Coronary artery (tissue), 2 donors: ENCODE data around the gene SCGB2B2.

Experiments
- DNase-seq: peaks from one replicate; pipeline ENCODE4 v3.0.0-alpha.2; 2017; ENCODE audit warnings: low spot score
- H3K27ac ChIP-seq, 2 donors: fragments of 200-600 bp; sonication (generic); one replicate each; pipeline ENCODE4 v1.5.1; 2016 to 2019
- H3K4me3 ChIP-seq: fragments of 200-600 bp; sonication (generic); 2 replicates; pipeline ENCODE4 v1.5.1; 2016; ENCODE audit warnings: mild to moderate bottlenecking, moderate library complexity
- TF ChIP-seq, protein P1 (sequence below): fragments of 200-600 bp; sonication (generic); IDR thresholded peaks from one replicate; pipeline ENCODE4 v1.5.1; 2019; ENCODE audit warnings: antibody characterized with exemption

SCGB2B2 gene

DNA sequence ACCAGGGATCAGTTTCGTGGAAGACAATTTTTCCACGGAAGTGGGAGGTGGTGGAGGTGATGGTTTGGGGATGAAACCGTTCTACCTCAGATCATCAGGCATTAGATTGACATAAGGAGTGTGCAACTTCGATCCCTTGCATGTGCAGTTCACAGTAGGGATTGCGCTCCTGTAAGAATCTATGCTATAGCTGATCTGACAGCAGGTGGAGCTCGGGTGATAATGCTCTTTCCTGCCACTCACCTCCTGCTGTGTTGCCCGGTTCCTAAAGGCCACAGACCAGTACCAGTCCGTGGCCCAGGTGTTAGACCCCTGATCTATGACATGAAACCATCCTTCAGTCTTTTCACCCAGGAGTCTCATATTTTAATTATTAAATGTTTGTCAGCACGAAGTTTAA is 4.5 kb upstream of the SCGB2B2 start:
- Histone ChIP-seq H3K4me3 (peak overlapping the region; percentile 36), H3K27ac (no peak overlapping the region)
- TF ChIP-seq, protein P1, sequence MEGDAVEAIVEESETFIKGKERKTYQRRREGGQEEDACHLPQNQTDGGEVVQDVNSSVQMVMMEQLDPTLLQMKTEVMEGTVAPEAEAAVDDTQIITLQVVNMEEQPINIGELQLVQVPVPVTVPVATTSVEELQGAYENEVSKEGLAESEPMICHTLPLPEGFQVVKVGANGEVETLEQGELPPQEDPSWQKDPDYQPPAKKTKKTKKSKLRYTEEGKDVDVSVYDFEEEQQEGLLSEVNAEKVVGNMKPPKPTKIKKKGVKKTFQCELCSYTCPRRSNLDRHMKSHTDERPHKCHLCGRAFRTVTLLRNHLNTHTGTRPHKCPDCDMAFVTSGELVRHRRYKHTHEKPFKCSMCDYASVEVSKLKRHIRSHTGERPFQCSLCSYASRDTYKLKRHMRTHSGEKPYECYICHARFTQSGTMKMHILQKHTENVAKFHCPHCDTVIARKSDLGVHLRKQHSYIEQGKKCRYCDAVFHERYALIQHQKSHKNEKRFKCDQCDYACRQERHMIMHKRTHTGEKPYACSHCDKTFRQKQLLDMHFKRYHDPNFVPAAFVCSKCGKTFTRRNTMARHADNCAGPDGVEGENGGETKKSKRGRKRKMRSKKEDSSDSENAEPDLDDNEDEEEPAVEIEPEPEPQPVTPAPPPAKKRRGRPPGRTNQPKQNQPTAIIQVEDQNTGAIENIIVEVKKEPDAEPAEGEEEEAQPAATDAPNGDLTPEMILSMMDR: no peak
- no peak for DNase-seq

DNA sequence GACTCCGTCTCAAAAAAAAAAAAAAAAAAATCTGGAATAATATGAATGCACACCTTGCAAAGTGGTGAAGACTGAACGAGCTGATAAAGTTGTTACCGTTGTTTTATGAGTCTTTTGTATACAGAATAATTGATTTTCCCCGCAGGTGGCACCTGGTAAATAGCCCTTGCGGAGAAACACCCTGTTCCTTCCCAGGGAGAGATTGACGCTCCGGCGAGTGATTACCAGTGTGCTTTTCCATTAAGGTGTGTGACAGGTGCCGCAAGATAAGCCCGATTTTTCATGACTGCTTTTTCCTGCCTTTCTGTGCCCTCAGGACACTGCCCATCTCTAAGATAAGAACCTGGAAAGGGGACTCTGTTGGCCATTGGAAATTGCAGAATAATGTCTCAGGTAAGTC is 1.5 kb upstream of the SCGB2B2 start:
- TF ChIP-seq, protein P1: no peak
- H3K27ac ChIP-seq: peak overlapping the region in 1 of 2 donors; percentile 96
- peak overlapping the region; percentile 98 for H3K4me3 ChIP-seq

DNA sequence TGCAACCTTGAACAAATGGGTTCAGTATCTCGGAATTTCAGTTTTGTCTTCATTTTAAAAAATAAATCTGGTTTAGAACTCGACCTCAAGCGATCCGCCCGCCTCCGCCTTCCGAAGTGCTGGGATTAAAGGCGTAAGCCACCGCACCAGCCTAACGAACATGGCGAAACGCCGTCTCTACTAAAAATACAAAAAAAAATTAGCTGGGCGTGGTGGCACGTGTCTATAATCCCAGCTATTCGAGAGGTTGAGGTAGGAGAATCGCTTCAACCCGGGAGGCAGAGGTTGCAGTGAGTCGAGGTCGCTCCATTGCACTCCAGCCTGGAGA is 1.1 kb upstream of the SCGB2B2 start:
- peak overlapping the region; percentile 98 for H3K4me3 ChIP-seq
- no peak for DNase-seq
- peak overlapping the region; percentile 96 to 99 for H3K27ac ChIP-seq
- TF ChIP-seq, protein P1: no peak

More for the DNA sequence above, 1.5 kb upstream of the SCGB2B2 start:
- no peak for DNase-seq

DNA sequence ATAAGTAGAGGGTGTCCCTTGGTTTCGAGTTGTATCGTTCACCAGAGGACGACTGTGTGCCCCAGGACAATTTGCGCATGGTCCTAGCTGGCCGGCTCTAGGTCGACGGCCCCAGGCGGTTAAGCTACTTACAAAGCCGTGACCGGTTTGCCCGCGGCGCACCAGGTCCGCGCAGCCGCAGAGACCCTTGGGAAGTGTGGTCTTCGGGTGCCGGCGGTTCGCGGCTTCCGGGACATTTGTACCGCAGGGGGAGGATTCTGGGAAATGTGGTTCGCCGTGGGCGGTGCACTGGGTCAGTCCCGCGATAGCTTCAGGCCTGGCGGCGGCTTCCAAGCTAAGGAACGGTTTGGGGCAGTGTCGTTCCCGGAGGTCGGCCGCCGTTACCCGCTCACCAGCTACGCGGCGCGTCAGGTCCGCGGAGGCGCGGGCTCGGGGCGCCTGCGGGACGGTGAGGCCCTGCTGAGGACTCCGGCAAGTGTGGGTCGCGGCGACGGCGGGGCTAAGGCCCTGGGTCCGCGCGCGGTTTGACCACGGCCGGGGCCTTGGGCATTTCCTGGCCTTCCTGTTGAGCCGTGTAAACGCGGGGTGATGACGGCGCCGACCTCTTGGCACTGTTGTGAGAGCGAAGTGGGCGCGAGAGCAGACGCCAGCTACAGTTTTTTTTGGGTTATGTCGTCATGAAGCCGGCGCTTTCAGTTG is 576 bp upstream of the SCGB2B2 start, which contains the start of gene ZNF302:
ZNF302 (plus strand) TSS at position 293 of the 699 bp plus-strand sequence. CDS start 1,127 bp downstream, outside the sequence.
- TF ChIP-seq, protein P1: no peak
- DNase-seq: peak; percentile 98
- H3K4me3 ChIP-seq: peak within 1 kb of the TSS; percentile 98

DNA sequence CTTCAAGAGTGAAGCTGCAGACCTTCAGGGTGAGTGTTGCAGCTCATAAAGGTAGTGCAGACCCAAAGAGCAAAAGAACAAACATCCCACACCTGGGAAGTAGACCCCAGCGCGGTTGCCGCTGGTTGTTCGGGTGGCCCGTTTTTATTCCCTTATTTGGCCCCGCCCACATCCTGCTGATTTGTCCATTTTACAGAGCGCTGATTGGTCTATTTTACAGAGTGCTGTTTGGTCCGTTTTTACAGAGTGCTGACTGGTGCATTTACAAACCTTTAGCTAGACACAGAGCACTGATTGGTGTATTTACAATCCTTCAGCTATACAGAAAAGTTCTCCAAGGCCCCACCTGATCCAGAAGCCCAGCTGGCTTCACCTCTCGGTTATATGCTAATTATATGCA is 1.0 kb downstream of the SCGB2B2 start:
- Histone ChIP-seq H3K4me3 (peak overlapping the region; percentile 98), H3K27ac (no peak overlapping the region)
- TF ChIP-seq, protein P1: no peak
- DNase-seq: no peak

More for the DNA sequence above, 576 bp upstream of the SCGB2B2 start, which contains the start of gene ZNF302:
- H3K27ac ChIP-seq: peak within 1 kb of the TSS; percentile 96 to 99

DNA sequence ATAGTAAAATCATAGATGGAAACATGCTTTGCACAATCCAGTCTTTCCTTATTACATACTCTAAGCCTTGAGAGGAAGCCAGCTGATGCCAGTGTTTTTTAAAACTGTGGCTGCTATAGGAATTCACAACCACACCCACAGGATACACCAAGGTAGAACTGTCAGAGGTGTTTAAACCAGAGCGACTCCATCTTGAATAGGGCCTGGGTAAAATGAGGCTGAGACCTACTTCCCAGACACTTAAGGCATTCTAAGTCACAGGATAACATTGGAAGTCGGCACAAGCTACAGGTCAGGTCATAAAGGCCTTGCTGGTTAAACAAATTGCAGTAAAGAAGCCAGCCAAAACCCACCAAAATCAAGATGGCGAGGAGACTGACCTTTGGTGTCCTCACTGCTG is 1.7 kb downstream of the SCGB2B2 start:
- Histone ChIP-seq H3K27ac (no peak overlapping the region), H3K4me3 (no peak overlapping the region)
- no peak for DNase-seq
- TF ChIP-seq, protein P1: no peak

DNA sequence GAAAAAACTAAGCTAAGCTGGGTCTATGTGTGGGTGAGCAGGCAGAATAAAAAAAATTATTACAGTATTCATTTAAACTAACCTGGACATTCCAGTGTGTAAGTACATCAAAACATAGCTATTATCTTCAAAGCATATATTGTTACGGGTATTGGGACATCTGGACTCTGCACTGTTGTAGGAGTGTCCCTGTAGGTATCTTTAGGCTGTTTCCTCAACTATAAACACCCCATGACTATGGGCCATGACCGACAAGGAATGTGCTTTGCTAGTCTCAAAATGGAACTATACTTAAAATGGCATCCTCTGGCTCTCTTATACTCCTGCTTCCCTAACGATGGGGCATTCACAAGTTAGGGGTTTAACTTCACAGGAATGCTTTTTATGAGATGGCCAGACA is 3.4 kb downstream of the SCGB2B2 start:
- Histone ChIP-seq H3K4me3 (no peak overlapping the region), H3K27ac (no peak overlapping the region)
- DNase-seq: no peak
- TF ChIP-seq, protein P1: no peak
